Measurements from ENCODE around the gene IPP. TPM values are rescaled to one million over a fixed set of nuclear protein-coding genes. Genes with fewer than 3 reads are reported as not detected.
"Not testable (repeated sequence)": the region's sequence is repeated elsewhere in the genome, so short reads cannot be mapped to it uniquely, and the experiment has no call there.

Gene IPP
- total RNA-seq, 4 donors from 2014 or later, result 6.4 to 8.4 (median 7.4) TPM

- DNase-seq, result no peak
- Histone ChIP-seq H3K4me1 (no peaks in the 10 kb centered on the region), H3K4me3 (no peak overlapping the region), H3K27me3 (no peaks in the 10 kb centered on the region), H3K27ac (no peak overlapping the region), H3K9me3 (no peaks in the 10 kb centered on the region), H3K36me3 (peaks cover 0 to 47% (median 0%) of the 10 kb centered on the region in 3 donors)
- TF ChIP-seq CTCF (IDR thresholded peaks at IDR 0.05) (no peak), POLR2A (IDR thresholded peaks at IDR 0.05) (no peak)
- intact Hi-C loops (cut with DNase I), result no loop called here
- WGBS, 2 donors, result 87 to 89% methylated on average over 3 of the region's 3 CpGs
Measured at GRCh38 chr1:45722809-45723208, 27.6 kb downstream of the IPP start.

- TF ChIP-seq CTCF (IDR thresholded peaks at IDR 0.05), result no peak
- TF ChIP-seq POLR2A (IDR thresholded peaks at IDR 0.05), result no peak
Measured at GRCh38 chr1:45721207-45721606, 29.2 kb downstream of the IPP start.

GRCh38 chr1:45718289-45718688 lies 32.2 kb downstream of the IPP start:
- no peak for DNase-seq
- no peaks in the 10 kb centered on the region for H3K27me3 ChIP-seq
- TF ChIP-seq POLR2A (IDR thresholded peaks at IDR 0.05), result no peak
- TF ChIP-seq CTCF (IDR thresholded peaks at IDR 0.05), result no peak
- H3K9me3 ChIP-seq, result no peaks in the 10 kb centered on the region
- H3K36me3 ChIP-seq, result peaks cover 0 to 70% (median 0%) of the 10 kb centered on the region in 3 donors
- 89 to 100% methylated on average over 1 of the region's 1 CpG for WGBS, 2 donors
- no peaks in the 10 kb centered on the region for H3K4me1 ChIP-seq
- H3K27ac ChIP-seq, result no peak overlapping the region
- intact Hi-C loops (cut with DNase I), result no loop called here
- H3K4me3 ChIP-seq, result no peak overlapping the region

More at GRCh38 chr1:45721207-45721606, 29.2 kb downstream of the IPP start:
- Histone ChIP-seq H3K9me3 (no peaks in the 10 kb centered on the region), H3K4me1 (no peaks in the 10 kb centered on the region), H3K27ac (no peak overlapping the region), H3K36me3 (peaks cover 0 to 46% (median 0%) of the 10 kb centered on the region in 3 donors), H3K4me3 (no peak overlapping the region), H3K27me3 (no peaks in the 10 kb centered on the region)
- no peak for DNase-seq
- WGBS, 2 donors, result 67 to 71% methylated on average over 1 of the region's 1 CpG
- intact Hi-C loops (cut with DNase I), result no loop called here

GRCh38 chr1:45717386-45717785 lies 33.1 kb downstream of the IPP start:
- H3K9me3 ChIP-seq; H3K4me1 ChIP-seq; H3K27me3 ChIP-seq; DNase-seq; H3K27ac ChIP-seq; H3K4me3 ChIP-seq; intact Hi-C loops (cut with DNase I): not testable (repeated sequence)
- WGBS, 2 donors, result 77 to 85% methylated on average over 7 to 8 of the region's 8 CpGs
- peaks cover 0 to 79% (median 0%) of the 10 kb centered on the region in 3 donors for H3K36me3 ChIP-seq

GRCh38 chr1:45716700-45717099 lies 33.8 kb downstream of the IPP start:
- no peak for DNase-seq
- Histone ChIP-seq H3K36me3 (peaks cover 0 to 79% (median 0%) of the 10 kb centered on the region in 3 donors), H3K4me3 (no peak overlapping the region), H3K27ac (no peak overlapping the region), H3K9me3 (no peaks in the 10 kb centered on the region), H3K4me1 (no peaks in the 10 kb centered on the region), H3K27me3 (no peaks in the 10 kb centered on the region)
- no peak for TF ChIP-seq POLR2A (IDR thresholded peaks at IDR 0.05)
- TF ChIP-seq CTCF (IDR thresholded peaks at IDR 0.05), result no peak
- 91 to 95% methylated on average over 3 of the region's 3 CpGs for WGBS, 2 donors
- intact Hi-C loops (cut with DNase I), result no loop called here

- Histone ChIP-seq H3K36me3 (peaks cover 0 to 81% (median 0%) of the 10 kb centered on the region in 3 donors), H3K4me1 (no peaks in the 10 kb centered on the region), H3K27me3 (no peaks in the 10 kb centered on the region), H3K4me3 (no peak overlapping the region), H3K27ac (no peak overlapping the region), H3K9me3 (no peaks in the 10 kb centered on the region)
- no peak for DNase-seq
- 67 to 68% methylated on average over 3 of the region's 3 CpGs for WGBS, 2 donors
- TF ChIP-seq CTCF (IDR thresholded peaks at IDR 0.05) (no peak), POLR2A (IDR thresholded peaks at IDR 0.05) (no peak)
- intact Hi-C loops (cut with DNase I), result no loop called here
Measured at GRCh38 chr1:45713711-45714110, 36.7 kb downstream of the IPP start.
